WTC11 (cell line): ENCODE measurements around the gene PRR13. TPM values are rescaled to one million over a fixed set of nuclear protein-coding genes. Genes with fewer than 3 reads are reported as not detected.

Experiments
- ATAC-seq: fragments of 200-7000 bp; cut with Tn5 transposase; 2 replicates; pipeline ENCODE4 v1.10.0; 2021; ENCODE audit warnings: mild to moderate bottlenecking, moderate library complexity
- CTCF ChIA-PET: fragments of 300-600 bp; sonication (Branson Sonifier 250); formaldehyde crosslinking; loops from one replicate; lab custom pipeline; 2021; ENCODE audit warnings: antibody characterized with exemption; lab: Charles Lee
- POLR2A ChIA-PET: fragments of 350-600 bp; sonication (Branson Sonifier 250); formaldehyde crosslinking; loops from one replicate; lab custom pipeline; 2021; ENCODE audit warnings: antibody characterized with exemption; lab: Charles Lee
- DNase-seq: peaks from one replicate; pipeline ENCODE4 v3.0.0; 2021; ENCODE audit warnings: low spot score
- H3K27ac Mint-ChIP-seq: 2 replicates; pipeline ENCODE4 v1.8.0; 2021; ENCODE audit warnings: mixed read lengths
- H3K27me3 Mint-ChIP-seq: 2 replicates; pipeline ENCODE4 v1.8.0; 2021; ENCODE audit warnings: low read depth, mild to moderate bottlenecking, moderate library complexity, mixed read lengths
- H3K36me3 Mint-ChIP-seq: 2 replicates; pipeline ENCODE4 v1.8.0; 2021; ENCODE audit warnings: mixed read lengths
- H3K4me1 Mint-ChIP-seq: 2 replicates; pipeline ENCODE4 v1.8.0; 2022; ENCODE audit warnings: mixed read lengths
- H3K4me3 Mint-ChIP-seq: 2 replicates; pipeline ENCODE4 v1.8.0; 2021; ENCODE audit warnings: mild to moderate bottlenecking, moderate library complexity, mixed read lengths
- H3K9me3 Mint-ChIP-seq: 2 replicates; pipeline ENCODE4 v1.8.0; 2021; ENCODE audit warnings: mixed read lengths
- ATF1 ChIP-seq: sonication (generic); formaldehyde crosslinking; IDR thresholded peaks from 2 replicates; pipeline ENCODE4 v1.8.1; 2023; ENCODE audit warnings: mild to moderate bottlenecking, moderate library complexity, missing genetic modification reagents
- CBFB ChIP-seq: sonication (generic); formaldehyde crosslinking; IDR thresholded peaks from 2 replicates; pipeline ENCODE4 v1.8.1; 2022; ENCODE audit warnings: mild to moderate bottlenecking, low read depth, missing genetic modification reagents
- EMX1 ChIP-seq: fragments of 250-450 bp; sonication (Bioruptor Pico); IDR thresholded peaks from 2 replicates; pipeline ENCODE4 v1.8.0; 2021; ENCODE audit warnings: mild to moderate bottlenecking
- ETV6 ChIP-seq: sonication (generic); formaldehyde crosslinking; IDR thresholded peaks from 2 replicates; pipeline ENCODE4 v1.8.1; 2022; ENCODE audit warnings: mild to moderate bottlenecking, missing genetic modification reagents
- FOXP1 ChIP-seq: sonication (generic); formaldehyde crosslinking; IDR thresholded peaks from 2 replicates; pipeline ENCODE4 v1.8.0; 2022; ENCODE audit warnings: missing genetic modification reagents, mild to moderate bottlenecking, moderate library complexity, borderline replicate concordance
- GRHL2 ChIP-seq: fragments of 250-450 bp; sonication (Bioruptor Pico); IDR thresholded peaks from 2 replicates; pipeline ENCODE4 v1.8.0; 2022; ENCODE audit warnings: mild to moderate bottlenecking, moderate library complexity; ENCODE audit not compliant: insufficient replicate concordance, severe bottlenecking
- MAX ChIP-seq: sonication (generic); formaldehyde crosslinking; IDR thresholded peaks from 2 replicates; pipeline ENCODE4 v1.8.0; 2022; ENCODE audit warnings: mild to moderate bottlenecking, missing genetic modification reagents
- NFATC4 ChIP-seq: fragments of 250-450 bp; sonication (Bioruptor Pico); IDR thresholded peaks from 2 replicates; pipeline ENCODE4 v1.9.0; 2021; ENCODE audit warnings: mild to moderate bottlenecking
- NFE2L1 ChIP-seq: sonication (generic); formaldehyde crosslinking; IDR thresholded peaks from 2 replicates; pipeline ENCODE4 v1.8.1; 2023; ENCODE audit warnings: missing genetic modification reagents
- OVOL2 ChIP-seq: fragments of 250-450 bp; sonication (Bioruptor Pico); IDR thresholded peaks from 2 replicates; pipeline ENCODE4 v1.9.0; 2021; ENCODE audit warnings: mild to moderate bottlenecking, borderline replicate concordance
- USF1 ChIP-seq: sonication (generic); formaldehyde crosslinking; IDR thresholded peaks from 2 replicates; pipeline ENCODE4 v1.8.0; 2022; ENCODE audit warnings: mild to moderate bottlenecking, missing genetic modification reagents
- USF2 ChIP-seq: sonication (generic); formaldehyde crosslinking; IDR thresholded peaks from 2 replicates; pipeline ENCODE4 v1.8.1; 2023; ENCODE audit warnings: mild to moderate bottlenecking, missing genetic modification reagents, moderate library complexity
- ZNF219 ChIP-seq: sonication (generic); formaldehyde crosslinking; IDR thresholded peaks from 2 replicates; pipeline ENCODE4 v1.8.0; 2023; ENCODE audit warnings: missing genetic modification reagents, mild to moderate bottlenecking, borderline replicate concordance
- ZNF425 ChIP-seq: fragments of 250-450 bp; sonication (Bioruptor Pico); conservative IDR thresholded peaks from 2 replicates; pipeline ENCODE4 v1.9.0; 2021; ENCODE audit warnings: mild to moderate bottlenecking
- ZNF671 ChIP-seq: fragments of 250-450 bp; sonication (Bioruptor Pico); IDR thresholded peaks from 2 replicates; pipeline ENCODE4 v1.8.0; 2021; ENCODE audit warnings: mild to moderate bottlenecking
- total RNA-seq: library from RNA; stranded (reverse); gene quantifications from 3 replicates; pipeline ENCODE4 v1.2.3, GENCODE V29; 2021
- TF ChIP-seq, protein P1 (sequence below): fragments of 250-450 bp; sonication (Bioruptor Pico); IDR thresholded peaks from 2 replicates; pipeline ENCODE4 v1.8.0; 2021; ENCODE audit warnings: mild to moderate bottlenecking

Gene PRR13
- total RNA-seq, 1 experiment from 2014 or later: 187 TPM

GRCh38 chr12:53452159-53453077 is 10.9 kb downstream of the PRR13 start (continued):
- TF ChIP-seq CBFB (CRISPR knock-in tag): no peak

- POLR2A ChIA-PET: interaction anchor here (0.5 to 1.2 kb wide), 3 partner anchors 12 to 47 kb away, joined by 3 to 6 read pairs (median 5); partner anchors contain the start of gene TARBP2
- Mint-ChIP-seq H3K27ac (peak overlapping the region; percentile 92), H3K9me3 (no peaks in the 10 kb centered on the region), H3K4me3 (peak overlapping the region; percentile 96), H3K27me3 (no peaks in the 10 kb centered on the region)
- no peak for DNase-seq
- CTCF ChIA-PET: interaction anchor here (0.9 to 1.2 kb wide), 2 partner anchors 23 to 34 kb away, joined by 3 read pairs; no protein-coding TSS in a partner anchor
- TF ChIP-seq ZNF671 (CRISPR knock-in tag) (peak; percentile 41; the same call in 1 of the 2 replicates), ZNF219 (CRISPR knock-in tag) (no peak)
- TF ChIP-seq, all 79 proteins: peak for 1
- peaks cover 25% of the 10 kb centered on the region for H3K4me1 Mint-ChIP-seq
- no peak for ATAC-seq
- H3K36me3 Mint-ChIP-seq: peaks cover 60% of the 10 kb centered on the region
These were observed 12.6 kb downstream of the PRR13 start for GRCh38 chr12:53453953-53454640.

DNA sequence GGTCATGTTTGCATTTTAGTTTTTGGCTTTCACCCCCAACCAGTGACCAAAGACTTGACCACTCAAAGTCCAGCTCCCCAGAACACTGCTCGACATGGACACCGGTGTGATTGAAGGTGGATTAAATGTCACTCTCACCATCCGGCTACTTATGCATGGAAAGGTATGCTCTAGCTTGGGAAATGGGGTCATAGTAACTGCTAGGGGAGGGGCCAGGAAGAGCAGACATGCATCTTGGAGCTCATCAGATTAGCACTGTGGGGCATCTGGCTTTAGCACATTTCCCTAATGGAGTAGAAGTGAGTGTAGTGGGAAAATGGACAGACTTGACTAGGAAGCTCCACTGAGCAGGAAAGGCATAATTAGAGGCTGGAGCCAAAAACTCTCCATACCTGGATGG is 13.2 kb downstream of the PRR13 start:
- CTCF ChIA-PET: interaction anchor here (0.9 to 1.2 kb wide), 2 partner anchors 22 to 34 kb away, joined by 3 read pairs; no protein-coding TSS in a partner anchor
- peaks cover 28% of the 10 kb centered on the region for H3K4me1 Mint-ChIP-seq

DNA sequence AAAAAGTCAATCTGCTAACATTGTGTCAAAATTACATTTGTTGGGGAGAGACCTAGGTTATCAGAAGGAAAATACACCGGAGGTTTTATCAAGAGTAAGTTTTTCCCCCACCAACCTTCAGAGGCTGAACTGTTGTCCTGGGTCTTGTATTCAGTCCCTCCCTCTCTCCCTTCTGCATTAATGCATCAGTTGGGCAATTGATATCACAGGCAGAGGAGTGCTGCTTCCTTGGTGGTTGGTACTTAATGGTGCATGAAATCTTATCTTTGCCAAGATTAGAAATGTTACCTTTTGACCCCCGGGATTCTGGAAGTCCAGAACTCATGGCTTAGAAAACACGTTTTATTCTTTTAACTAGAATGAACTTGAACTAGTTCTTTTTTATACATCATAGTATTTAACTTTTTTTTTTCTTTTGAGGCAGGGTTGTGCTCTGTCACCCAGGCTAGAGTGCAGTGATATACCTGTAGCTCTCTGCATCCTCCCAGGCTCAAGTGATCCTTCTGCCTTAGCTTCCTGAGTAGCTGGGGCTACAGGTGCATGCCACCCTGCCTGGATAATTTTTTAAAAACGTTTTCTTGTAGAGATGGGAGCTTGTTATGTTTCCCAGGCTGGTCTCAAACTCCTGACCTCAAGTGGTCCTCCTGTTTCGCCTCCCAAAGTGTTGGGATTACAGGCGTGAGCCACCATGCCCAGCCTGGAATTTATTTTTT is 15.3 kb downstream of the PRR13 start:
- Mint-ChIP-seq H3K4me1 (peaks cover 38% of the 10 kb centered on the region), H3K9me3 (no peaks in the 10 kb centered on the region), H3K27me3 (no peaks in the 10 kb centered on the region), H3K4me3 (no peak overlapping the region), H3K27ac (no peak overlapping the region), H3K36me3 (peaks cover 86% of the 10 kb centered on the region)
- DNase-seq (no peak), ATAC-seq (no peak)
- CTCF ChIA-PET: interaction anchor here (1.0 kb wide), 1 partner anchor 20 kb away, joined by 3 read pairs; no protein-coding TSS in a partner anchor
- TF ChIP-seq NFATC4 (CRISPR knock-in tag): 0 out of 2 replicates have a peak, but pooled peaks have one; percentile 31
- TF ChIP-seq ETV6 (CRISPR knock-in tag): no peak
- POLR2A ChIA-PET: interaction anchor here (0.6 kb wide), 1 partner anchor 15 kb away, joined by 3 read pairs; no protein-coding TSS in a partner anchor

More for the DNA sequence above, 13.2 kb downstream of the PRR13 start:
- Mint-ChIP-seq H3K4me3 (peak overlapping the region; percentile 96), H3K36me3 (peaks cover 65% of the 10 kb centered on the region)
- DNase-seq: no peak
- no peak for TF ChIP-seq NFE2L1 (CRISPR knock-in tag)
- TF ChIP-seq GRHL2 (CRISPR knock-in tag): no peak
- no peak for TF ChIP-seq EMX1 (CRISPR knock-in tag)
- TF ChIP-seq, all 79 proteins: peak for 0
- no peaks in the 10 kb centered on the region for H3K27me3 Mint-ChIP-seq
- H3K9me3 Mint-ChIP-seq: no peaks in the 10 kb centered on the region
- POLR2A ChIA-PET: interaction anchor here (1.1 to 1.6 kb wide), 3 partner anchors 11 to 46 kb away, joined by 3 to 5 read pairs (median 4); partner anchors contain the start of gene TARBP2
- no peak for ATAC-seq
- H3K27ac Mint-ChIP-seq: peak overlapping the region; percentile 92

DNA sequence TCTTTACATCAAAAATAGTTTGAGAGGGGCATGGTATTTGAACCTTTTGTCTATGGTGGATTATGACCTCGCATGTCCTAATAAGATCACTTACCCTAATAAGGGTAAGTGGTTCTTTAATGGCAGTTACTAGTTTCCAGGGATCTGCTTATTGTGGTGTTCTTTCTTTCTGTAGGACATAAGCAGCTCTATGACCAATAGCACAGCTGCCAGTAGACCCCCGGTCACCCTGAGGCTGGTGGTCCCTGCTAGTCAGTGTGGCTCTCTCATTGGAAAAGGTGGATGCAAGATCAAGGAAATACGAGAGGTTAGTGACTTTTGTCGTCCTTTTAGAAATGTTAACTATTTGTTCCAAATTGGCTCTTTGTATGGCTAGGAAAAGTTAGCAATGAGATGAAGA is 17.6 kb downstream of the PRR13 start:
- TF ChIP-seq USF2 (CRISPR knock-in tag) (no peak), USF1 (no peak), FOXP1 (CRISPR knock-in tag) (no peak), OVOL2 (CRISPR knock-in tag) (no peak), ATF1 (CRISPR knock-in tag) (no peak), MAX (no peak), ZNF425 (CRISPR knock-in tag) (no peak)
- TF ChIP-seq, protein P1, sequence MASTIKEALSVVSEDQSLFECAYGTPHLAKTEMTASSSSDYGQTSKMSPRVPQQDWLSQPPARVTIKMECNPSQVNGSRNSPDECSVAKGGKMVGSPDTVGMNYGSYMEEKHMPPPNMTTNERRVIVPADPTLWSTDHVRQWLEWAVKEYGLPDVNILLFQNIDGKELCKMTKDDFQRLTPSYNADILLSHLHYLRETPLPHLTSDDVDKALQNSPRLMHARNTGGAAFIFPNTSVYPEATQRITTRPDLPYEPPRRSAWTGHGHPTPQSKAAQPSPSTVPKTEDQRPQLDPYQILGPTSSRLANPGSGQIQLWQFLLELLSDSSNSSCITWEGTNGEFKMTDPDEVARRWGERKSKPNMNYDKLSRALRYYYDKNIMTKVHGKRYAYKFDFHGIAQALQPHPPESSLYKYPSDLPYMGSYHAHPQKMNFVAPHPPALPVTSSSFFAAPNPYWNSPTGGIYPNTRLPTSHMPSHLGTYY: 0 out of 2 replicates have a peak, but pooled peaks have one; percentile 58
- POLR2A ChIA-PET: interaction anchor here (0.7 to 1.0 kb wide), 2 partner anchors 16 to 64 kb away, joined by 4 read pairs; no protein-coding TSS in a partner anchor
- no peaks in the 10 kb centered on the region for H3K9me3 Mint-ChIP-seq
- CTCF ChIA-PET: interaction anchor here (0.9 to 1.0 kb wide), 2 partner anchors 18 to 23 kb away, joined by 3 read pairs; no protein-coding TSS in a partner anchor
- no peaks in the 10 kb centered on the region for H3K27me3 Mint-ChIP-seq
- no peak overlapping the region for H3K4me3 Mint-ChIP-seq
- peaks cover 44% of the 10 kb centered on the region for H3K4me1 Mint-ChIP-seq
- peaks cover 95% of the 10 kb centered on the region for H3K36me3 Mint-ChIP-seq
- DNase-seq (no peak), ATAC-seq (no peak)
- H3K27ac Mint-ChIP-seq: peak overlapping the region; percentile 9; the same call in 1 of the 2 replicates
